SK-N-SH (cell line): Measurements from ENCODE around the gene SCYGR1.

Experiments
- CHD2 ChIP-seq: fragments of 150-350 bp; IDR thresholded peaks from 2 replicates; pipeline ENCODE4 v1.6.1; 2018; ENCODE audit warnings: low read length; ENCODE audit not compliant: partially characterized antibody
- CTCF ChIP-seq: fragments of 200-600 bp; sonication (generic); IDR thresholded peaks from 2 replicates; pipeline ENCODE4 v1.6.1; 2017; ENCODE audit warnings: antibody characterized with exemption, mild to moderate bottlenecking, moderate library complexity
- EP300 ChIP-seq, 2 experiments: IDR thresholded peaks; 2 replicates each; pipeline versions ENCODE4 v1.4.0 to v1.6.1; 2012; ENCODE audit warnings: borderline replicate concordance in 1 of 2, low read depth in 1 of 2, low read length in 1 of 2
- EZH2phosphoT487 ChIP-seq: fragments of 200-600 bp; sonication (generic); IDR thresholded peaks from 2 replicates; pipeline ENCODE4 v1.6.1; 2017; ENCODE audit warnings: low read depth, mixed run types, mild to moderate bottlenecking, antibody characterized with exemption, moderate library complexity, borderline replicate concordance
- FOSL2 ChIP-seq: IDR thresholded peaks from 2 replicates; pipeline ENCODE4 v1.4.0; 2012; ENCODE audit warnings: low read depth, mild to moderate bottlenecking, moderate library complexity, borderline replicate concordance
- MAX ChIP-seq: IDR thresholded peaks from 2 replicates; pipeline ENCODE4 v1.4.0; 2012; ENCODE audit warnings: low read depth
- MEF2A ChIP-seq: IDR thresholded peaks from 2 replicates; pipeline ENCODE4 v1.4.0; 2012; ENCODE audit warnings: low read depth, borderline replicate concordance
- POLR2AphosphoS5 ChIP-seq: IDR thresholded peaks from 2 replicates; pipeline ENCODE4 v1.6.1; 2012; ENCODE audit warnings: low read depth, low read length
- RAD21 ChIP-seq: IDR thresholded peaks from 2 replicates; pipeline ENCODE4 v1.6.1; 2012; ENCODE audit warnings: mild to moderate bottlenecking, low read length
- RFX5 ChIP-seq: IDR thresholded peaks from 2 replicates; pipeline ENCODE4 v1.6.1; 2012; ENCODE audit warnings: mild to moderate bottlenecking, improper control_type of control experiment, low read length
- USF2 ChIP-seq: fragments of 150-350 bp; IDR thresholded peaks from 2 replicates; pipeline ENCODE4 v1.6.1; 2017; ENCODE audit warnings: antibody characterized with exemption, low read length, low read depth, borderline replicate concordance
- YY1 ChIP-seq: IDR thresholded peaks from 2 replicates; pipeline ENCODE4 v1.4.0; 2012; ENCODE audit warnings: low read depth, mild to moderate bottlenecking

- TF ChIP-seq CTCF, result no peak
- TF ChIP-seq YY1, result no peak
- no peak for TF ChIP-seq FOSL2
- TF ChIP-seq RFX5, result no peak
- no peak for TF ChIP-seq USF2
- no peak for TF ChIP-seq RAD21
- TF ChIP-seq EP300 (IDR thresholded peaks at IDR 0.05; ENCODE audit: borderline replicate concordance in 1 of 2, low read depth in 1 of 2, low read length in 1 of 2), result no peak
- TF ChIP-seq MAX, result no peak
- TF ChIP-seq POLR2AphosphoS5, result no peak
- no peak for TF ChIP-seq CHD2
- TF ChIP-seq MEF2A, result no peak
- TF ChIP-seq EZH2phosphoT487, result no peak
These were observed 47.6 kb downstream of the SCYGR1 start for GRCh38 chr2:227340106-227340505.
